T-helper 2 cell (primary cell): Measurements from ENCODE around the gene PKM.

Experiments used
- DNase-seq, 5 experiments: peaks; one replicate each; pipeline versions ENCODE4 v3.0.0 to v3.0.0-alpha.2; 2012 to 2022

The PKM gene

DNA sequence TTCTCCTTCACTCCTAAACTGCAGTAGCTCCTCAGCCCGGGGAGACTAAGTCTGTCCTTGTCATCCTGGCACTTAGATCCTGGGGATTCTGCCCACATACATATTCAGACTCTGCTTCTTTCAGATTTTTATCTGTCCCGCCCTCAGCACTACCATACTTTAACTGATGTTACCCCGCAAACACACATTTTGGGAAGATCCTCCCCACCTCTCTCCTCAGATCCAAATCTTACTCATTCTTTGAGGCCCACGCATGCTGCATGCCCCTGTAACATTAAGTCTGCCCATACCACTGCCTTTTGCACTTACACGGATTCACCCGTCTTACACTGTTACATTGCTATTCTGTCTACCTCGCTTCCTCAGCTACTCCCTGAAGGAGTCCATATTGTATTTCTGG, 76.7 kb downstream of the PKM start:
- DNase-seq: no peak

DNA sequence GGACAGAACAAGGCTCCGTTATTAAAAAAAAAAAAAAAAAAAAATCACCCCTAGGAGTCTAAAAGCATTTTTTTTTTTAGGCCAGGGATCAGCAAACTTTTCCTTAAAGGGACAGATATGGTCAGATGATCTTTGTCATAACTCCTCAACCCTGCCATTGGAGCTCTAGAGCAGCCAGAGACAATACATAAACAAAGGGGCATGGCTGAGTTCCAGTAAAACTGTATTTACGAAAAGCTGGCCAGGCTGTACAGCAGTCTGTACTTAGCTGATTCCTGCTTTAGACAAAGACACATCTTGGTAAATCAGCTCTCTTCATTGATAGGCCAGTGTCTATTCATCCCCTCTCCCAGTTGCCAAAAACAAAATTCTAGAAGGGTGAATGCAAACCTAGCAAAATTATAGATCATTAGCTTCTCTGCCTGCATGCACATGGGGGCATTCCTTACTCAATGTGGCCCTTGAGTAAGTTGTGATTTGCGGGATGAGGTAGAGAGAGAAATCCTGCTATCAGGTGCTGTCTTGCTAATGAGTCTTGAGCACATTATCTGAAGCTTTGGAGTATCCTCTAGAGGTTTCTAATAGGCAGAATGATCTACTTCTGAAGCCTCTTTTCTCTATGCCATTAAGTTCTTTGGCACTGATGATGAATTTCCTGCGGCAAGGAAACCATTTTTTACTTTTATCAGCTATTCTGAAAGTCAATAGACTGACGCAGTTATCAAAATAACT, 77.6 kb downstream of the PKM start:
- DNase-seq: no peak
